ENCODE data around the gene VWA2.

- TF ChIP-seq TCF12 (IDR thresholded peaks at IDR 0.05): no peak
- TF ChIP-seq EP300 (IDR thresholded peaks at IDR 0.05; ENCODE audit: borderline replicate concordance in 1 of 2, low read depth in 1 of 2, low read length in 1 of 2): no peak
- no peak for TF ChIP-seq MEF2A (IDR thresholded peaks at IDR 0.05; ENCODE audit: borderline replicate concordance, low read depth)
- TF ChIP-seq SIN3A (IDR thresholded peaks at IDR 0.05; ENCODE audit: borderline replicate concordance, low read depth, low read length): no peak
- TF ChIP-seq, protein P1, sequence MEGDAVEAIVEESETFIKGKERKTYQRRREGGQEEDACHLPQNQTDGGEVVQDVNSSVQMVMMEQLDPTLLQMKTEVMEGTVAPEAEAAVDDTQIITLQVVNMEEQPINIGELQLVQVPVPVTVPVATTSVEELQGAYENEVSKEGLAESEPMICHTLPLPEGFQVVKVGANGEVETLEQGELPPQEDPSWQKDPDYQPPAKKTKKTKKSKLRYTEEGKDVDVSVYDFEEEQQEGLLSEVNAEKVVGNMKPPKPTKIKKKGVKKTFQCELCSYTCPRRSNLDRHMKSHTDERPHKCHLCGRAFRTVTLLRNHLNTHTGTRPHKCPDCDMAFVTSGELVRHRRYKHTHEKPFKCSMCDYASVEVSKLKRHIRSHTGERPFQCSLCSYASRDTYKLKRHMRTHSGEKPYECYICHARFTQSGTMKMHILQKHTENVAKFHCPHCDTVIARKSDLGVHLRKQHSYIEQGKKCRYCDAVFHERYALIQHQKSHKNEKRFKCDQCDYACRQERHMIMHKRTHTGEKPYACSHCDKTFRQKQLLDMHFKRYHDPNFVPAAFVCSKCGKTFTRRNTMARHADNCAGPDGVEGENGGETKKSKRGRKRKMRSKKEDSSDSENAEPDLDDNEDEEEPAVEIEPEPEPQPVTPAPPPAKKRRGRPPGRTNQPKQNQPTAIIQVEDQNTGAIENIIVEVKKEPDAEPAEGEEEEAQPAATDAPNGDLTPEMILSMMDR (IDR thresholded peaks at IDR 0.05): no peak
- TF ChIP-seq ZBTB33 (IDR thresholded peaks at IDR 0.05; ENCODE audit: borderline replicate concordance, low read depth): no peak
- TF ChIP-seq, protein P2, sequence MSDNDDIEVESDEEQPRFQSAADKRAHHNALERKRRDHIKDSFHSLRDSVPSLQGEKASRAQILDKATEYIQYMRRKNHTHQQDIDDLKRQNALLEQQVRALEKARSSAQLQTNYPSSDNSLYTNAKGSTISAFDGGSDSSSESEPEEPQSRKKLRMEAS (IDR thresholded peaks at IDR 0.05; ENCODE audit: low read depth): no peak
Measured at GRCh38 chr10:114337510-114338462, 98.7 kb downstream of the VWA2 start.

Data from SK-N-SH (cell line).